Hepatocyte (in vitro differentiated cells): Measurements from ENCODE around the gene EXOC3.

ENCODE experiments used
- EZH2 ChIP-seq: fragments of 200-600 bp; sonication (generic); IDR thresholded peaks from 2 replicates; pipeline ENCODE4 v1.6.1; 2016; ENCODE audit warnings: antibody characterized with exemption, mild to moderate bottlenecking, borderline replicate concordance
- TF ChIP-seq, protein P1 (sequence below): fragments of 200-600 bp; sonication (generic); IDR thresholded peaks from 2 replicates; pipeline ENCODE4 v1.5.1; 2016; ENCODE audit warnings: antibody characterized with exemption, mild to moderate bottlenecking; ENCODE audit not compliant: poor library complexity

DNA sequence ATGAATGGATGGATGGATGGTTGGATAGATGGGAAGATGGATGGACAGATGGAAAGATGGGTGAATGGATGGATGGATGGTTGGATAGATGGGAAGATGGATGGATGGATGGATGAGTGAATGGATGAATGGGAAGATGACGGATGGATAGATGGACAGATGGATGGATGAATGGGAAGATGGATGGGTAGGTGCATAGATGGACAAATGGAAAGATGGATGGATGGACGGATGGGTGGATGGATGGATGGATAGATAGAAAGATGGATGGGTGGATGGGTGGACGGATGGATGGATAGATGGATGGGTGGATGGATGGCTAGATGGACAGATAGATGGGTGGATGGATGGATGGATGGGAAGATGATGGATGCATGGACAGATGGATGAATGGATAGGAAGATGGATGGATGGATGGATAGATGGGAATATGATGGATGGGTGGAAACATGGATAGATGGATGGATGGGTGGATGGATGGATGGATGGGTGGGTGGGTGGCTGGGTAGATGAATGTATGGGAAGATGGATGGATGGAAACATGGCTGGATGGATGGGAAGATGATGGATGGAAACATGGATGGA is 16.5 kb upstream of the EXOC3 start:
- TF ChIP-seq, protein P1, sequence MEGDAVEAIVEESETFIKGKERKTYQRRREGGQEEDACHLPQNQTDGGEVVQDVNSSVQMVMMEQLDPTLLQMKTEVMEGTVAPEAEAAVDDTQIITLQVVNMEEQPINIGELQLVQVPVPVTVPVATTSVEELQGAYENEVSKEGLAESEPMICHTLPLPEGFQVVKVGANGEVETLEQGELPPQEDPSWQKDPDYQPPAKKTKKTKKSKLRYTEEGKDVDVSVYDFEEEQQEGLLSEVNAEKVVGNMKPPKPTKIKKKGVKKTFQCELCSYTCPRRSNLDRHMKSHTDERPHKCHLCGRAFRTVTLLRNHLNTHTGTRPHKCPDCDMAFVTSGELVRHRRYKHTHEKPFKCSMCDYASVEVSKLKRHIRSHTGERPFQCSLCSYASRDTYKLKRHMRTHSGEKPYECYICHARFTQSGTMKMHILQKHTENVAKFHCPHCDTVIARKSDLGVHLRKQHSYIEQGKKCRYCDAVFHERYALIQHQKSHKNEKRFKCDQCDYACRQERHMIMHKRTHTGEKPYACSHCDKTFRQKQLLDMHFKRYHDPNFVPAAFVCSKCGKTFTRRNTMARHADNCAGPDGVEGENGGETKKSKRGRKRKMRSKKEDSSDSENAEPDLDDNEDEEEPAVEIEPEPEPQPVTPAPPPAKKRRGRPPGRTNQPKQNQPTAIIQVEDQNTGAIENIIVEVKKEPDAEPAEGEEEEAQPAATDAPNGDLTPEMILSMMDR = no peak
- TF ChIP-seq EZH2 = no peak
